ENCODE measurements around the gene NDUFAF7. TPM values are rescaled to one million over a fixed set of nuclear protein-coding genes. Genes with fewer than 3 reads are reported as not detected.

The NDUFAF7 gene
- polyA plus RNA-seq, 3 donors, result 4.7 to 12.2 (median 5.6) TPM

GRCh38 chr2:37244755-37245154 is 13.3 kb downstream of the NDUFAF7 start:
- no peak for TF ChIP-seq CTCF (IDR thresholded peaks at IDR 0.05)
- no peak overlapping the region for H3K9ac ChIP-seq (ENCODE audit: insufficient read depth, low read length, poor library complexity, severe bottlenecking)
- H2AFZ ChIP-seq (ENCODE audit: insufficient read depth, low read depth, low read length, poor library complexity, severe bottlenecking), result no peak overlapping the region
- no peak overlapping the region for H3K4me2 ChIP-seq (replicated peaks; ENCODE audit: extremely low read depth, low read length, poor library complexity, severe bottlenecking)
- Mint-ChIP-seq H3K27me3 (ENCODE audit: low read depth in 3 of 3) (no peaks in the 10 kb centered on the region), H3K4me3 (no peak overlapping the region), H3K36me3 (peaks cover 82 to 95% of the 10 kb centered on the region in 2 donors), H3K4me1 (no peaks in the 10 kb centered on the region), H3K9me3 (no peaks in the 10 kb centered on the region), H3K27ac (no peak overlapping the region)
- 87% methylated on average over 3 of the region's 3 CpGs for WGBS (ENCODE audit: insufficient coverage)
- no peak overlapping the region for H3K27ac ChIP-seq (ENCODE audit: low read depth in 1 of 2, low read length in 2 of 2)
- no peak for DNase-seq
- no peaks in the 10 kb centered on the region for H3K4me1 ChIP-seq (ENCODE audit: control insufficient read depth in 1 of 2, insufficient read depth in 2 of 2, low read length in 2 of 2)
- no peak overlapping the region for H3K4me3 ChIP-seq (replicated peaks in 1 of 3; ENCODE audit: low read depth in 2 of 3, low read length in 3 of 3)
- no peaks in the 10 kb centered on the region for H3K9me3 ChIP-seq (replicated peaks in 1 of 2; ENCODE audit: control insufficient read depth in 1 of 2, insufficient read depth in 1 of 2, low read length in 2 of 2)
- no peaks in the 10 kb centered on the region for H3K27me3 ChIP-seq (ENCODE audit: control insufficient read depth in 2 of 2, insufficient read depth in 2 of 2, low read length in 2 of 2)
- H4K20me1 ChIP-seq (ENCODE audit: insufficient read depth, low read length), result no peaks in the 10 kb centered on the region
- H3K36me3 ChIP-seq (replicated peaks in 1 of 2; ENCODE audit: control insufficient read depth in 1 of 2, insufficient read depth in 2 of 2, low read length in 2 of 2), result peaks cover 87 to 98% of the 10 kb centered on the region in 2 donors
- H3K79me2 ChIP-seq (ENCODE audit: insufficient read depth, low read length), result no peaks in the 10 kb centered on the region
- intact Hi-C loops (cut with micrococcal nuclease), result no loop called here

GRCh38 chr2:37246205-37246604 is 14.7 kb downstream of the NDUFAF7 start:
- Histone ChIP-seq H3K4me3 (replicated peaks in 1 of 3; ENCODE audit: low read depth in 2 of 3, low read length in 3 of 3) (no peak overlapping the region), H3K27me3 (ENCODE audit: control insufficient read depth in 2 of 2, insufficient read depth in 2 of 2, low read length in 2 of 2) (no peaks in the 10 kb centered on the region), H3K36me3 (replicated peaks in 1 of 2; ENCODE audit: control insufficient read depth in 1 of 2, insufficient read depth in 2 of 2, low read length in 2 of 2) (peaks cover 93 to 100% of the 10 kb centered on the region in 2 donors), H4K20me1 (ENCODE audit: insufficient read depth, low read length) (no peaks in the 10 kb centered on the region), H3K9ac (ENCODE audit: insufficient read depth, low read length, poor library complexity, severe bottlenecking) (no peak overlapping the region), H3K4me1 (ENCODE audit: control insufficient read depth in 1 of 2, insufficient read depth in 2 of 2, low read length in 2 of 2) (no peaks in the 10 kb centered on the region), H2AFZ (ENCODE audit: insufficient read depth, low read depth, low read length, poor library complexity, severe bottlenecking) (no peak overlapping the region), H3K4me2 (replicated peaks; ENCODE audit: extremely low read depth, low read length, poor library complexity, severe bottlenecking) (no peak overlapping the region), H3K9me3 (replicated peaks in 1 of 2; ENCODE audit: control insufficient read depth in 1 of 2, insufficient read depth in 1 of 2, low read length in 2 of 2) (no peaks in the 10 kb centered on the region), H3K79me2 (ENCODE audit: insufficient read depth, low read length) (no peaks in the 10 kb centered on the region), H3K27ac (ENCODE audit: low read depth in 1 of 2, low read length in 2 of 2) (no peak overlapping the region)
- H3K27me3 Mint-ChIP-seq (ENCODE audit: low read depth in 3 of 3), result no peaks in the 10 kb centered on the region
- no peaks in the 10 kb centered on the region for H3K4me1 Mint-ChIP-seq
- no peak for DNase-seq
- H3K4me3 Mint-ChIP-seq, result no peak overlapping the region
- intact Hi-C loops (cut with micrococcal nuclease), result no loop called here
- H3K36me3 Mint-ChIP-seq, result peaks cover 79 to 93% of the 10 kb centered on the region in 2 donors
- H3K27ac Mint-ChIP-seq, result no peak overlapping the region
- no peak for TF ChIP-seq CTCF (IDR thresholded peaks at IDR 0.05)
- no peaks in the 10 kb centered on the region for H3K9me3 Mint-ChIP-seq
